GM18873 (cell line): ENCODE measurements around the gene NOTUM.
"Not testable (repeated sequence)": the region's sequence is repeated elsewhere in the genome, so short reads cannot be mapped to it uniquely, and the experiment has no call there.

ENCODE experiments used
- ATAC-seq: cut with Tn5 transposase; IDR thresholded peaks from one replicate; pipeline ENCODE4 v1.9.1; 2021; ENCODE audit warnings: mild to moderate bottlenecking, moderate library complexity, moderate number of reproducible peaks; ENCODE audit not compliant: unreplicated experiment, low FRiP score

NOTUM gene

DNA sequence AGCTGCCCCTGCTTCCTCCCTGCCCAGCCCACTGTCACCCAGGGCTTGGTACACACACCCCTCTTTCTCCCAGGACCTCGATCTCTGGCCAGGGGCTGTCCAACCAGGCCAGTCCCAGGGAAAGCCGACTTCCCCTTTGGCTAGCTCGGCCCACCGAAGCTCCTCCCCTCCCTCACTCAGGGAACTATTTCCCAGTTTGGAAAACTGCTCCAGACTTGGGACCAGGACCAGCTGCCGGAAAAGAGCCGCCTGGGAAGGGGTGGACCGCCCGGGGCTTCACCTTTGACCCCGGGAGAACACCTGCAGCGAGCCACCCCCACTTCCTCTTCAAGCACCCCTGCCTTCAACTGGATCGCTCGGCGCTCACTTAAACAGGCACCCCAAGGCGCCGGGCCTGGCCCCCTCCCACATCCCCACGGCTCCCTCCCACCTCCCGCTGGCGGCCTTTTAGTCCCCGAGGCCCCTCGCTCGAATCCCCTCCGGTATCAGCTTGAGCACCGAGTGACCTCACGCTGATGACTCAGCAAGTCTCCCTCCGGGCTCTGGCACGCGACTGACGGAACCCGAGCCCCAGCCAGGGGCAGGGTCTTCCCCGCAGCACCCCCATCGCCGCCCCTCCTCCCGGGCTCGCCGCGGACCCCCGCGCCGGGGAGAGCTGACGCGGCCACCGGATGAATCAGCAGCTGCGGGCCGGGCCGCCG is 34.4 kb downstream of the NOTUM start:
- ATAC-seq: no peak

DNA sequence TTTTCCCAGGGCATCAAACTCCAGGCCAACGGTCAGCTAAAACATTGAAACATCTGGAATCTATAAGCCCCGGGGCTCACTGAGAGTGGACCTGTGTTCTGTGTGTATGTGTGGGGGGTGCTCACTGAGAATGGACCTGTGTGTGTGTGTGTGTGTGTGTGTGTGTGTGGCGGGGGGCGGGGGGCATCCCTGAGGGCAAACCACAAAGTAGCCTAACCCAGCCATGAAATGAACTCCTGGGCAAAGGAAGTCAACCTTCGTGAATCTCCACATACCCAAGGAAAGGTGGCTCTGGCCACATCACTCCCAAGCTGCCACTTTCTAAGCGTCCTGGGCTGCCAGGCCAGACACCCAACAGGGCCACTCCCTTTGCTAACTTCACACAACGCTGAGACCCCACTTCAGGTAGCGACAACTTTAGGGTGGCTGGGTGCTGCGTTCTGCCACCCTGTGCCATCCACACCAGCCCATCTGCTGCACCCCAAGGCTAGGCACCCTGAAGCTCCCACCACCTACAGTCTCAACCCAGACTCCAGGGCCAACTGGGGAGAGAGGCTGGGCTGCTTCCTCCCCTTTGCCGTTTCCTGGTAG is 35.0 kb downstream of the NOTUM start:
- no peak for ATAC-seq

DNA sequence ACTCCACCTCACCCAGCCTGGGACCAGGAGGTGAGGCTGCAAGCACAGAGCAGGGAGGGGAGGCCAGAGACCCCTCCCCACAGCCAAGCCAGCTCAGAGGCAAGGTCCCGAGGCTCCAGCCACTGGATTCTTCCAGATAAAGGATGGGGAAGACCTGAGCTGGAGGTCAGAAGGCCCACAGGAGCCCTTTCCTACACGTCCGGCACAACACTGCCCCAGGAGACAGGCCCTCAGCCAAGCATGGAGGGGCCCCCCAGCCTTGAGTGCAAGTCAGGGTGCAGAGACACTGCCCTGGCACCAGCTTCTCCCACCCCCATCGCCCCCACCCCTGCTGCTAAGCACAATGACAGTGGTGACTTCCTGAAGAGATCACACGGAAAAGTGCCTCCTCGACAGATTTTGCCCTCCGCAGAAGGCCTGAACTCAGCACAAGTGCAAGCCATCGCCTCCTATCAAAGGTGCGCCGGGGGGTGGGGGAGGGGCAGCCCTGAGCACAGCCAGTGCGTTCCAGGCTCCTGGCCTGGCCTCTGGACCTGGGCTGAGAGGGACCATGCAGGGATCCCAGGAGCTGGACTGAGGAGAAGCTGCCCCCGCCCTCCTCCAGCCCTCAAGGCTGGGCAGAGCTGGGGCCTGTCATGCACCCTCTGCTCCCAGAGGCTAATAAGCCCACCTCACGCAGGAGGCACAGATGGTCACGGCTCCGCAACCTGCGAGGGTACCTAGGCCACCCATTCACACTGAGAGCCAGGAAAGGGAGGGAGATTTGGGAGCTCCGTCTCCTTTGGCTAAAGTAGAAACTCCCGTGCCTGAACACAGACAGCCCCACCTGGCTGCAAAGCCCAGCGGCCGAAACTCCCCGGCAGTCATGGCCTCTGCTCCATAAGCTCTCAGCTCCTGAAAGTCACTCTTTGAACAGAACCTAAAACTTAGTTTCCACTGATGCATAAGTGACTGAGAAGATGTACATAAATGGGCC is 36.1 kb downstream of the NOTUM start:
- ATAC-seq: no peak

DNA sequence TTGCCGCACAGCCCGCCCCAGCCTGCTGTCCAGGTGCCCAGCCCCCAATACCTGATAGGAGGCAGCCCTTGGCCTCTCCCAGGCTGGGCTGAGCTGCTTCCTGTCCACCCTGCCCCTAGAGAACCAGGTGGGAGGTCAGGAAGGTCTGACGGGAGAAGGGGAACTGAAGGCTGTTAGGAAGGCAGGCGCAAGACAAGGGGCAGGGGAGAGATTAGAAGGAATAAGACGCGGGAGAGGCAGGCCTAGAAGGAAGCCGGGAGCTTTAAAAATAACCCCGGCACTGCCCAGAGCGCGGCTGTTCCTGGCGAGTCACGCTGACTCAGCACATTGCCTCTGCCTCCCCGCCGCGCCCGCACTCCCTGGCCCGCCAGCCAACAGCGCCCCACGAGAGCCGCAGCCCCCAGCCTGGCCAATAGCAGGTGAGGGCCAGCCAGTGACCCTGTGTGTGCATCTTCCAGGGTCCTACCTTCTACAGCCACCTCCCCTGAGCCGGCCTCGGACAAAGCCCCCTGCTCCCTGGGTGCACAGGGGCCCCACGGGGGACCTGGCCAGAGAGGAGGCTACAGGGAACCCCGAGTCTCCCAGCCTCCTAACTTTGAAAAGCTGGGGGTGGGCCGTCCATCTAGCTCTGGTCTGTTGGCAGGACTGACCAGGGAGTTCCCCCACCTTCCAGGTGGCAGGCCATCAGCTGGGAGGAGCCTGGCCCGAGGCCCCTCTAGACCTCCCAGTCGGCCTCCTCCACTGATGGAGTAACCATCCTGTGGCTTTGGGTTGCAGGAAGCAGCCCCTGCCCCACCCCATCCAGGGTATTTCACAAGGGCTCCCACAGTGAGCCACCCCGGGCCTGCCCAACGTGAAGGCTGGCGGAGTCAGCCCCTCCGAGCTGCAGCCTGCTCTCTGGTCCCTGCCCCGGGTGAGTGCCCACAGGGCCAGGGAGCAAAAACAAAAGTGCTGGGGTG is 37.4 kb downstream of the NOTUM start:
- no peak for ATAC-seq

DNA sequence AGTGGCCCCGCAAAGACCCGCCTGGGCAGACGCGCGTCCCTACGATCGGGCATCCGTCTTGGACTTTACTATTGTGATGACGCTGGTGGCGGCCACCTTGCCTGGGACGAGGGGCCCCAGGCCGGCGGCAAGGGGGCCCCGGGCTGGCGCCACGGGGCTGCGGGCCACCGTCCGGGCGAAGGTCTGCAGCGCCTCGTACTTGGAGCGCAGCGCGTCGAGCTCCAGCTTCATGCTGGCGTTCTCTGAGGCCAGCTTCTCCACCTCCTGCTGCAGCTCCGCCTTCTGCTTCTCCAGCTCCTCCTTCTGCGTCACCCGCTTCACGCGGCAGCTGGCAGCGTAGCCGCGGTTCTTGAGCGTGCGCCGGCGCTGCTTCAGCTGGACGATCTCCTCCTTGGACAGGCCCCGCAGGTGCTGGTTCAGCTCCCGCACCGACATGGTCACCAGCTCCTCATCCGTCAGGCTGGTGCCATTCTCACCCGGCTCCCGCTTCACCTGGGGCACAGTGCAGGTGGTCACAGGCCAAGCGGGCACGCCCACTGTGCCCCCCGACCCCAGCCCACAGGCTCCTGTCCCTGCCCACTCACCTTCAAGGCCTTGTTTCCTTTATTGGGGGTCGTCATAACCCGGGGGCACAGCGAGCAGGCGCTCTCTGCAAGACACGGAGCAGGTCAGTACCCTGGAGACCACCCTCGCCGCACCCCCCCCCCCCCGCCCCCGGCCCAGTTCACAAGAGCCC is 38.3 kb downstream of the NOTUM start:
- no peak for ATAC-seq

DNA sequence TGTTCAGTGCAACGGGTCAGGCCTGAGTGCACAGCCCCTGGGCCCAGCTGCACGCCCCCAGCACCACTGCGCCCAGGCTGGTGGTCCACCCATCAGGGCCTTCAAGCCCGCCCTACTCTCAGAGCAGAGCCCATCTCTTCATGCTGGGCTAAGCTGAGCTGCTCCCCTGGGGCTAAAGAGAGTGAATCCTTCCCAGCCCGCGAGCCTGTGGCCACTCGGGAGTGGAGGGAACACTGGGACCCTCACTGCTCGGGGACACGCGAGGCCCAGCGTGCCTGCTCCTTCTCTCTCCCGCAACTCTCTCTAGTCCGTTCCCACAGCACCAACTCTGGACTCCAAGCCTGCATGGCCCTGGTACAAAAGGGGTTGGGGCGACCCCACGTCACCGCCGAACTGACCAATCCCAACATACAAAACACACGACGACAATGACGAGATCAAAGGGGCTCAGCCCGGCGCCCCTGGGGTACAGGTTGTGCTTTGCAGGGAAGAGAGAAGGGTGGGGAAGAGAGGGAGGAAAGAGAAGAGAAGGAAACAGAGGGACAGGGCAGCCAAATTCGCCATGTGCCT is 38.9 kb downstream of the NOTUM start:
- no peak for ATAC-seq

DNA sequence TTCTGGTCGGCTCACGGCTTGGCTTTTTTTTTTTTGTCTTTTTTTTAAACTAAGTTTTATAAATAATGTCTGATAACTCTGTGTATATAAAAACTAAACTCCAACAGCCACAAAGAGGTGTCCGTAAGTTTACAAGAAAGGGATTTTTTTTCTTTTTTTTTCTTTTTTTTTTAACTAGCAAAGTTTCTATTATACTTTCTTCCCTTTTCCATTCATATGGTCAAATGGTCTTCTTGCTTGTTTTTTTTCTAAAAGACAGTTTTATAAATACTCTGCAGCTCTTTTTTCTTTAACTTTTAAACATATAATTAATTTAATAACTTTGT is 39.5 kb downstream of the NOTUM start:
- no peak for ATAC-seq

DNA sequence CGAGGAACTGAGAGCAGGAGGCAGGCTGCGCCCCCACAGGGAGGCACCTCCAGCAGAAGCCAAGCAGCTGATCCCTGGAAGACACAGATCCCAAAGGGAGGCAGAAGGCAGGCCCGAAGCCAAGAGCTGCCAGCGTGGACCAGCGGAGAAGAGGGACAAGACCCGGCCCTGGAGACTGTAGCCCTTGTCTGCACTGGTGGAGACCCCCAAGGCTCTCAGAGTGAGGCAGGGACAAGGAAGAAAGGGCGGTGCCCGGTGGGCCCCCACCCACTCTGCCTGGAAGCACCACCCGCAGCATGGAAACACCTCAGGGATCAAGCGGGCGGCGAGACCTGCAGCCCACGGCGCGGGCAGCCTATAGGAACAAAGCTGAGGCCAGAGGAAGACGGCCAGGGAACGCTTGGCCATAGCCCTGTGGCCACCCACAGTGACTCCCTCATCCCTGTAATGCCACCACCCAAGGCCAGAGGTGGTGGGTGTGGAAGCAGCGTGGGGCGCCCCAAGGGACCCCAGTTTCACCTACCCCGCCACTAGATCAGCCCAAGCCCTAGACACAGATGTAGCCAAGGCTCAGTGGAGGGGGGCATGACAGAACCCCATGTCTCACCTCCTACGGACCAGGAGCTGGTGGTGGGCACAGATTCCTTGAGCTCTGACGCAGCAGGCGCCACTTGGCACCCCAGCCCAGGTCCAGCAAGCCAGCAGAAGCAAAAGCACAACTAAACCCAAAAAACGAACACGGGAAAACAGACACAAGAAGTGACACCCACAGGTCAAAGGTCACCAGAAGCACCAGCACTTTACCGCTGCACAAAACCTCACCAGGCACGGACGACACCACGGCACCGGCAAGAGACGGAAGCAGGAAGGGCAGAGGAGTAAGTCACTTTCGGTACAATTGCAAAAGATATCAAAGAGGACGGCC is 40.1 kb downstream of the NOTUM start:
- ATAC-seq: no peak

DNA sequence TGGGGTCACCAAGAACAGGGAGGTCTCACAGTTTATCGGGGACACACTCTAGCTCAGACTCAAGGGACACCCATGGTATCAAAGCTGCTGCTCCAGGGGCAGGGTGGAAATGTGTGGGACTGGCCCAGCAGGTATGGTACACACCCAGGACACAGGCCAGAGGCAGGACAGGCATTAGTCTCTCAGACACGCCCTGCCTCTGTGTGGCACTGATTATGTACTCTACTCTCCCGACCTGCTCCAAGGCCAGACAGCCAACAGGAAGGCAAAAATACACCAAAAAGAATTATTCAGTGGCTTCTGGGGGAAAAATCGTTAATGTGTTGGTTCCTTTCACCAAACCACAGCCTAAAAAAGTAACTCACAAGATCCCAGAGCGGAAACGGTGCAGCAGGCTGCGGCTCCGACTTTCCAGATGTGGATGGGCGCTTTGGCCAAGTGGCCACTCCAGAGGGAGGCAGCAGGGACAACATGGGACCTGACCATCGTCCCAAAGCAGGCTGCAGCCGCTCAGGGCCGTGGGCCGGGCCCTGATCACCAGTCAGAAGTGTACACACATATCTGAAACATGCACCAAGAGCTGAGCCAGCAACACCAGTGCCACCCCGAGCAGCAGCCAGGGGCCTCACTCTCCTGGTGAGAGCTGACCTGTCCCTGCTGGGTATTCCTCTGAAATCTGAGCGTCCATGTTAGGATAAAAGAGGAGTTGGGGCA is 42.0 kb downstream of the NOTUM start:
- no peak for ATAC-seq

DNA sequence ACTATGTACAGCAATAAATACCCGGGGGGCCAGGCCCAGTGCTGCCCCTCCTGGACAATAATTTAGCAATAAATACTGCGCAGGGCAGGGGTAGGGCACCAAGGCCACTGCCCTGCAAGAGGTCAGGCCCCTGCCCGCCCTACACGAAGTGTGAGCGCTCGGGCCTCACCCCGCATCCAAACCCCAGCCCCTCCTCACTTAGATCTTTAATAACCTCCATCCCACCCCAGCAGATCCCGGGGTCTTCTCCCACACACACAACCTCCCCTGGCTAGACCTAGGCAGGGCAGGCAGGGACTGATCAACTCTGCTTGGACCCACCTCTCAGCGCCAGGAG is 42.7 kb downstream of the NOTUM start:
- not testable (repeated sequence) for ATAC-seq

DNA sequence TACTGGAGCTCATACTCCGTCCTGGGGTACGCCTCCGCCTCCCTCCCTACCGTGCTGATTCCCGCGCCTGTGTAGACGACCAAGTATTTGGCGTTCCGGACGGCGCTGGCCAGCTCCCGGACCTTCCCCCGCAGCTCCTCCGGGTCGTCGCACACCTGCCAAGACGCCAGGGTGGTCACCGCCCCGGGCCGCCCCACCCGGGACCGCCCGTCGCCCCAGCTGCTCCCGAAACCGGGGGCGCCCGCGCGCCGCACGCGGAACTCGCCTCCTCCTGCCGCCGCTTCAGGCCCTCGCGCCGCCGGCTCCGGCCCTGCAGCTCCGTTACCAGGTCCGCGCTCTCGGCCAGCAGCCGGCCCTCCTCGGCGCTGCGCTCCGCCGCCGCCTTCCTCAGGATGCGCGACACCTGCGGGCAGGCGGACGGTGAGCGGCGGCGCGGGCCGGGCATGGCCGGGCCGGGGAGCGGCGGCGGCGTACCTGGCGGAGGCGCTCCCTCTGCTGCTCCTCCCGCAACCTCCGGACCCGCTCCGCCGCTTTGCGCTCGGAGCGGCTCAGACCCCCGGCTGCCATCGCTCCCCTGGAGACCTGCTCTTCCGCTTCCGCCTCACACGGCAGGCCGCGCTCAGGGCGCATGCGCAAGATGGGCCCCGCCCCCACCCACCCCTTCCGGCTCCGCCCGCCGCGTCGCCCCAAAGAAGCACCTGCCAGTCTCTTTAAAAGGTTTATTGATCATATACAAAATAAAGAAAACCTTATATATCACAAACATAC is 43.2 kb downstream of the NOTUM start, which contains the start of gene SIRT7:
Gene SIRT7 (minus strand): TSS at position 612 of the 768 bp plus-strand sequence. CDS start 45 bp downstream, at position 567.
- no peak for ATAC-seq

DNA sequence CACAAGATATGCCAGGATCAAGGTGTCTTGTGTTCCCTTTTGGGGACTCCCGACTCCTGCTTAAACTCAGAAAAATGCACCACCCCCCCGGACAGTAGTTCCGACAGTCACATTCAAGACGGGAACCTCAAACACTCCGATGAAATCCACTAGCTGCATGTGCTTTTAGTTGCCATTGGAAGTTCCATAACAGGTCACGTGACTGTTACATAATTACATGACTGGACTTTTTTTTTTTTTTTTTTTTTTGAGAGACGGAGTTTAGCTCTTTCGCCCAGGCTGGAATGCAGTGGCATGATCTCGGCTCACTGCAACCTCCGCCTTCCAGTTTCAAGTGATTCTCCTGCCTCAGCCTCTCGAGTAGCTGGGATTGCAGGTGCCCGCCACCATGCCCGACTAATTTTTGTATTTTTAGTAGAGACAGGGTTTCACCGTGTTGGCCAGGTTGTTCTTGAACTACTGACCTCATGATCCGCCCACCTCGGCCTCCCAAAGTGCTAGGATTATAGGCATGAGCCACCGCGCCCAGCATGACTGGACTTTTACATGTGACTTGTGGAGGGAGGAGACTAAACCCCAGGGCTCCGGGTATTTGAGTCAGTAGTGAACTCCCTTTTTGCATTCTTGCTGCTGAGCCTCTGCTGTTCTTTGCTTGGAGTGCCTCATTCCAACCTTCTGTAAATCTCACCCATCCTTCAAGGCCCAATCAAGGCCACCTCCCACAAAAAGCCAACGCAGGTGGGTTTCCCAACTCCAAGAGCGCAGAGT is 44.6 kb downstream of the NOTUM start:
- ATAC-seq: no peak

DNA sequence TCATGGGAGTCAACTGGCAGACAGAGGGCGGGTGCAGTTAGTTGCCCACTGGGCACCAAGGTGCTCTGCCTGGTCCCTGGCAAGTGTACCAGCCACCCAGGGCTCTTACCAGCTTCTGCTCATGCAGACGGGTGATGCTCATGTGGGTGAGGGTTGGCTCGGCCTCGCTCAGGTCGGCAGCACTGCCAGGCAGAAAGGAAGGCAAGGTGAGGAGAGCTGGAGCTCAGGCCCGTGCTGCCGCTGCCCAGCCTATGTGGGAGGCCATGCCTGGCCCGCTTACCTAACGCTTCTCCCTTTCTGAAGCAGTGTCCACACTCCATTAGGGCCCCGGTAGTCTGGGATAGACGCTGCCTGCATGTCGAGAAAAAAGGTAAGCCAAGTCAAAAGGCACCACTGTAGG is 45.7 kb downstream of the NOTUM start:
- ATAC-seq: no peak

DNA sequence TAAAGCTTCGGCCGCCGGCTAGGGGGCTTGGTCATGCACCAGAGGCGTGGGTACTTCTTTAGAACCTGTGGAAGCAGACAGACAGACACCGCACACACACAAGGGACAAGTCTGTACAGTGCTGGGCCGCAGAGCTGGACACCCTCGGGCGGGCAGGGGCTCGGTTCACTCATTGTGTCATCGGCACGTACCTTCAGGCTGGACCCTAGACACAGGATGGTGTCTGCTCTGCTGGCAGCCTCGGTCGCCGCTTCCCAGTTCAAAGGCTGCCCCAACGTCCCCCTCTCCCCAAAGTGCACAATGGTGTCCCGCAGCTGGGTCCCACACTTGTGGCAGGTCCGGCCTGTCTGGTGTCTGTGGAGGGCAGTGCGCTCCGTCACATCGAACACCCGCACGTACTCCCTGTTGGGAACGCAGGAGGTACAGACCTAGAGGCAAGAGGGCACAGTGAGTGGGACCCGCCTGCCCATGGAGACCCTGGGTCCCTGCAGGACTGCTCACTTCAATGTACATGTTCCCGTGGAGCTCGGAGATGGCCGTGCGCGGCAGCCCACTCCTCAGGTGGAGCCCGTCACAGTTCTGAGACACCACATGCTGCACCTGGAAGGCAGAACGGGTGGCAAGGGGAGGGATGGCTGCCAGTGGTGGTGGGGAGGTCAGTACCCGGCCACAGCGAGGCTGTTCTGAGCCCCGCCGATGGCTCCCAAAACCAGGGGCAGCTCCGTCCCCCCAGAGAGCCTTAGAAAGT is 46.7 kb downstream of the NOTUM start:
- no peak for ATAC-seq

DNA sequence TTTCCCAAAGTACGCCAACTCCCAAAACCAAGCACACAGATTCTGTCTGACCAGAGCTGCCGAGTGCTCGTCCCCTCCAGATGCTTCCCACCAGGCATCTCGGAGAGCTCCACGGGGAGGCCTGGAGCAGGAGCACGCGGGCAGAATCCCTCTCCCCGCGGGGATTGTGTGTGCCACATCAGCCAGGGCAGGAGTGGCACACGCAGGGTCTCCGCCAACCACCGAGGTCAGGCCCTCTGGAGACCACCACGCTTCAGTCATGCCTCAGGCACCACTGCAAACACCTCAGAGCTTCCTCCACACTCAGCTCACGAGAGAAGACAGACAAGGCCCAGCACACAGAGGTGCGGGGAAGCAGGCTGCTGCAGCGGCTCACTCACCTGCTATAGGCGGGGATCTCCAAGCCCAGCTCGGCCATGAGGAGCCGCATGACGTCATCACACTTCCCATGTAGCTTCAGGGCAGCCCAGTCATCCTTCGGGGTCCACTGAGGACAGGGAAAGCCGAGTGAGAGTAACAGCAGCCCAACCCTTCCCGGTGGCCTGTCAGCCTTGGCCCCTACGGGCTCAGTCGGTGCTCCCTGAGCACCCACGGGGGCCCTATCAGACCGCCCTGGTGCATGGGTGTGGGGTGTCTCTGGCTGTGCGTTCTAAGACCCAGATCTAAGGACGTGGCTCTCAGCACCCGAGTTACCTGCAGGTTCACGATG is 47.4 kb downstream of the NOTUM start:
- no peak for ATAC-seq
